Bronchial epithelial cell (primary cell): Measurements from ENCODE around the gene MS4A14. TPM values are rescaled to one million over a fixed set of nuclear protein-coding genes. Genes with fewer than 3 reads are reported as not detected.

Experiments
- DNase-seq: peaks from one replicate; pipeline ENCODE4 v3.0.0-alpha.2; 2010; ENCODE audit warnings: low read depth
- FAIRE-seq: peaks from 2 replicates; lab custom pipeline; 2011; peaks lifted over from hg19 to GRCh38; lab: Jason Lieb, UNC
- H3K27me3 ChIP-seq: 2 replicates; pipeline ENCODE4 v1.5.1; 2011; ENCODE audit warnings: low read length; ENCODE audit not compliant: control insufficient read depth, insufficient read depth
- H3K36me3 ChIP-seq: 2 replicates; pipeline ENCODE4 v1.5.1; 2011; ENCODE audit warnings: low read length; ENCODE audit not compliant: control insufficient read depth, insufficient read depth
- H3K4me3 ChIP-seq: 2 replicates; pipeline ENCODE4 v1.5.1; 2011; ENCODE audit warnings: mild to moderate bottlenecking, low read depth, low read length, control low read depth
- total RNA-seq: library from RNA; depleted of rRNA; stranded (reverse); fragments of >200 nt; gene quantifications from 2 replicates; pipeline ENCODE4 v1.2.1, GENCODE V29; 2014
- TF ChIP-seq, protein P1 (sequence below): IDR thresholded peaks from 2 replicates; pipeline ENCODE4 v1.5.1; 2011; ENCODE audit warnings: mild to moderate bottlenecking, moderate library complexity, low read length, control low read depth, inconsistent platforms; ENCODE audit not compliant: insufficient read depth, severe bottlenecking

The MS4A14 gene
- total RNA-seq, 1 donor from 2014 or later, result not detected

DNA sequence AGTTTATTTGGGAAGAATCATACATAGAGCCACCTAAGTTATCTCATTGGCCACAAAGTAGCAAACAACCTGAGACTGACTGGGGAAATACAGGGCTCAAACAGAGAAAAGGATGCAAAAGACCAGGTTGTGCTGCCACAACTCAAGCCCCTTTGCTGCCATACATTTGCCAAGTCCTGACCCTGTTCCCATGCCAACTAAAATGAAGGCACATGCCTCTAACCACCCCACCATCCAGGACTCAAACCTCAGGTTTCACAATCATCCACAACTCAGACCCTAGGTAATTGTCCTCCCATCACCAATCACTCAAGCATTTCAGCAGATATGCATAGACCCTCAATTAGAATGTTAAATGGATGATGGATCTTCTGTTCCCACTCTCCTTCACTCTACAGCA, 58.0 kb downstream of the MS4A14 start:
- Histone ChIP-seq H3K36me3 (no peaks in the 10 kb centered on the region), H3K4me3 (no peak overlapping the region), H3K27me3 (no peaks in the 10 kb centered on the region)
- peak; percentile 28 for FAIRE-seq
- DNase-seq, result no peak
- TF ChIP-seq, protein P1, sequence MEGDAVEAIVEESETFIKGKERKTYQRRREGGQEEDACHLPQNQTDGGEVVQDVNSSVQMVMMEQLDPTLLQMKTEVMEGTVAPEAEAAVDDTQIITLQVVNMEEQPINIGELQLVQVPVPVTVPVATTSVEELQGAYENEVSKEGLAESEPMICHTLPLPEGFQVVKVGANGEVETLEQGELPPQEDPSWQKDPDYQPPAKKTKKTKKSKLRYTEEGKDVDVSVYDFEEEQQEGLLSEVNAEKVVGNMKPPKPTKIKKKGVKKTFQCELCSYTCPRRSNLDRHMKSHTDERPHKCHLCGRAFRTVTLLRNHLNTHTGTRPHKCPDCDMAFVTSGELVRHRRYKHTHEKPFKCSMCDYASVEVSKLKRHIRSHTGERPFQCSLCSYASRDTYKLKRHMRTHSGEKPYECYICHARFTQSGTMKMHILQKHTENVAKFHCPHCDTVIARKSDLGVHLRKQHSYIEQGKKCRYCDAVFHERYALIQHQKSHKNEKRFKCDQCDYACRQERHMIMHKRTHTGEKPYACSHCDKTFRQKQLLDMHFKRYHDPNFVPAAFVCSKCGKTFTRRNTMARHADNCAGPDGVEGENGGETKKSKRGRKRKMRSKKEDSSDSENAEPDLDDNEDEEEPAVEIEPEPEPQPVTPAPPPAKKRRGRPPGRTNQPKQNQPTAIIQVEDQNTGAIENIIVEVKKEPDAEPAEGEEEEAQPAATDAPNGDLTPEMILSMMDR, result no peak

DNA sequence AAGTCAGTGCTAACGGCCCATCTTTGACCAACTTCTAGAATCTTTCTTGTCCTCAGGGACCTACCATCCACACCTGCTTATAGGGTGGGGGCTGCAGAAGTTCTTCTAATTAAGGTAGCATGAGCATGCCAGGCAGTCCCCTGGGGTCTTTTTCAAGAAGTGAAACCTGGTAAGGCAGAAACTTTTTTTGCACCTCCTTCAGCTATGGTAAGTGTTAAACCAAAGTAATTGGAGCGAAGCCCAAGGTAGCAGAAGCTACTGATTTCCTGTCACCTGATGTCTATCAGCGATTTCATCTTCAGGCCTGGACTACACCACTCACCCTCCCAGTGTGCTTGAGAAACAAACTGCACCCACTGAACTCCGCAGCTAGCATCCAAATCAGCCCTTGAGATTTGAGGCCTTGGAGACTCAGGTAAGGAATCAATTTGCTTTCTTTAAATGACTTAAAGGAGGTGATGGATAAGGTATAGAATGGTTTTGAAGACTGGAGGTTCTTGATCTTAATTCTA, 59.3 kb downstream of the MS4A14 start, which contains the start of gene MS4A1:
MS4A1 (plus strand) TSS at position 317 of the 512 bp plus-strand sequence. CDS start 6,528 bp downstream, outside the sequence.
- TF ChIP-seq, protein P1, result no peak
- Histone ChIP-seq H3K27me3 (no peaks in the 10 kb centered on the region), H3K4me3 (no peak within 1 kb of the TSS), H3K36me3 (no peaks in the 10 kb centered on the region)
- DNase-seq, result no peak
- no peak for FAIRE-seq

DNA sequence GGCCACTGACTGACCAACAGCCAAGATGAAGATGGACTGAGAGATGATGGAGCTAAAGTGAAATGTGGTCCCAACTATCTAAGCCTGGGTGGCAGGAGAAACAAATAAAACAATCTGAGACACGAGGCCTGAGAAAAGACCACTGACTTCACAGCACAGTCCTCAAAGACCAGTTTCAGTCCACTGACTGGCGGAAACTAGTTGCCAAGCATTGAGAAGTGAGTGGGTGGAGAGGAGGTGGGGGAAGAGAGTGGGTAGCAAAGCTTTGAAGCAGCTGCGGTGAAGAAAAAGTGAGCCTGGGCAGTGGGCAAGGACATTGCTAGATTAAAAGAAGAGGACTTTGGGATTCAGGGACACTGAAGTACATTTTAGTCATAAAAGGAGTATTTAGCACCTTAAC, 61.3 kb downstream of the MS4A14 start:
- H3K27me3 ChIP-seq, result no peaks in the 10 kb centered on the region
- FAIRE-seq, result no peak

DNA sequence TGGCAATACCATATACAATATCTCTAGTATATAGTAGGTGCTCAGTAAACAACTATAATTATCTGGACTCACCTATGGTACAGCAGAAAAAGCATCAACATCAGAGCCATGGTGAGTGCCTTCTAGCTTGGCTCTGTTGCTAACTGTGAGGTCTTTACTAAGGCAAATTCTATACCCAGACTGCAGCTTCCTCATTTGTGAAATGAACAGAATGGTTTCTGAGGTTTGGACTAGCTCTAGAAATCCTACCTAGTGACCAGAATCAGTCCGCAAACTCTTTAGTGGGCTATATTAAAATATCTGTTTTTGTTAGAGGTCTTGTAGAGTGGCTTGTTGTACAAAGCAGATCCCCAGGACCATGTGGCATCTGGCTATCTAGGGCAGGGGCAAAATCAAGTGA, 63.1 kb downstream of the MS4A14 start:
- TF ChIP-seq, protein P1, result no peak
- Histone ChIP-seq H3K36me3 (no peaks in the 10 kb centered on the region), H3K27me3 (no peaks in the 10 kb centered on the region), H3K4me3 (no peak overlapping the region)
- DNase-seq (no peak), FAIRE-seq (no peak)

More for the DNA sequence above, 61.3 kb downstream of the MS4A14 start:
- TF ChIP-seq, protein P1, result no peak
- H3K4me3 ChIP-seq, result no peak overlapping the region
- H3K36me3 ChIP-seq, result no peaks in the 10 kb centered on the region
- no peak for DNase-seq

Other genes starting within 250 kb of the MS4A14 start
- not detected in 2 replicates for gene MS4A6A, start 213.4 kb upstream of the MS4A14 start, total RNA-seq
- gene MS4A4E, start 153.3 kb upstream of the MS4A14 start, total RNA-seq, result not detected in 2 replicates
- gene MS4A4A, start 115.8 kb upstream of the MS4A14 start, total RNA-seq, result not detected in 2 replicates
- gene MS4A6E, start 69.2 kb upstream of the MS4A14 start, total RNA-seq, result not detected in 2 replicates
- gene MS4A7, start 17.9 kb upstream of the MS4A14 start, total RNA-seq, result not detected in 2 replicates
- gene MS4A5, start 33.1 kb downstream of the MS4A14 start, total RNA-seq, result not detected in 2 replicates
- not detected in 2 replicates for gene MS4A1, start 59.4 kb downstream of the MS4A14 start, total RNA-seq
- gene MS4A12, start 96.3 kb downstream of the MS4A14 start, total RNA-seq, result not detected in 2 replicates
- gene MS4A13, start 118.9 kb downstream of the MS4A14 start, total RNA-seq, result not detected in 2 replicates